NOMO-1 treated with dmso at 0.1 percent for 144 hours (cell line): ENCODE measurements around the gene RSRC1.
"Not testable (repeated sequence)": the region's sequence is repeated elsewhere in the genome, so short reads cannot be mapped to it uniquely, and the experiment has no call there.

Experiments used
- DNase-seq: peaks from one replicate; lab custom pipeline; 2025; ENCODE audit not compliant: unreplicated experiment; lab: John Stamatoyannopoulos, UW

Gene RSRC1

GRCh38 chr3:158509891-158510290, 400.0 kb downstream of the RSRC1 start:
- no peak for DNase-seq

GRCh38 chr3:158516729-158517128, 406.8 kb downstream of the RSRC1 start:
- not testable (repeated sequence) for DNase-seq

- no peak for DNase-seq
These were observed 409.9 kb downstream of the RSRC1 start for GRCh38 chr3:158519776-158520175.

GRCh38 chr3:158520433-158520832, 410.5 kb downstream of the RSRC1 start:
- no peak for DNase-seq

- DNase-seq = no peak
These were observed 412.6 kb downstream of the RSRC1 start for GRCh38 chr3:158522221-158523136.

GRCh38 chr3:158528076-158528674, 418.3 kb downstream of the RSRC1 start:
- DNase-seq = no peak

GRCh38 chr3:158531334-158531733, 421.4 kb downstream of the RSRC1 start:
- no peak for DNase-seq

- no peak for DNase-seq
These were observed 422.3 kb downstream of the RSRC1 start for GRCh38 chr3:158532099-158532734.

- no peak for DNase-seq
These were observed 426.0 kb downstream of the RSRC1 start for GRCh38 chr3:158535918-158536317.

- DNase-seq = peak; percentile 11
These were observed 429.6 kb downstream of the RSRC1 start for GRCh38 chr3:158539414-158540014.

GRCh38 chr3:158540066-158540465, 430.2 kb downstream of the RSRC1 start:
- no peak for DNase-seq

GRCh38 chr3:158548691-158549090, 438.8 kb downstream of the RSRC1 start:
- DNase-seq = no peak

GRCh38 chr3:158549938-158550337, 440.0 kb downstream of the RSRC1 start:
- DNase-seq = not testable (repeated sequence)

GRCh38 chr3:158552124-158552523, 442.2 kb downstream of the RSRC1 start:
- DNase-seq = no peak

- DNase-seq = no peak
These were observed 449.6 kb downstream of the RSRC1 start for GRCh38 chr3:158559504-158559903.

- no peak for DNase-seq
These were observed 451.1 kb downstream of the RSRC1 start for GRCh38 chr3:158560979-158561378.

- DNase-seq = no peak
These were observed 452.8 kb downstream of the RSRC1 start for GRCh38 chr3:158562674-158563073.

GRCh38 chr3:158563076-158563475, 453.2 kb downstream of the RSRC1 start:
- no peak for DNase-seq

GRCh38 chr3:158565076-158565475, 455.2 kb downstream of the RSRC1 start:
- no peak for DNase-seq

GRCh38 chr3:158568784-158569183, 458.9 kb downstream of the RSRC1 start:
- DNase-seq = no peak

- no peak for DNase-seq
These were observed 459.9 kb downstream of the RSRC1 start for GRCh38 chr3:158569794-158570193.
